ENCODE measurements around the gene CTNNBL1. TPM values are rescaled to one million over a fixed set of nuclear protein-coding genes. Genes with fewer than 3 reads are reported as not detected.

CTNNBL1 gene
- total and polyA plus RNA-seq, 2 experiments from 2014 or later = 27.6 to 55.0 TPM

DNA sequence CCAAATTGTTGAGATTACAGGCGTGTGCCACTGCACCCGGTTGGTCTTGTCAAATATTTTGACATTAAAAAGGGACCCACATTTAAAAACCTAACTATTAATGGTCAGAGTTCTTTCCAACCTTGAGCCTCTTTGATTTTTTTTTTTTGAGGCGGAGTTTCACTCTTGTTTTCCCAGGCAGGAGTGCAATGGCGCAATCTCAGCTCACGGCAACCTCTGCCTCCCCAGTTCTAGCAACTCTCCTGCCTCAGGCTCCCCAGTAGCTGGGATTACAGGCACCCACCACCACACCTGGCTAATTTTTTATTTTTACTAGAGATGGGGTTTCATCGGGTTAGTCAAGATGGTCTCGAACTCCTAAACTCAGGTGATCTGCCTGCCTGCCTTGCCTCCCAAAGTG lies 31.3 kb downstream of the CTNNBL1 start:
- Histone ChIP-seq H3K4me2 (no peak overlapping the region), H3K36me3 (replicated peaks; ENCODE audit: insufficient read depth, low read depth) (no peaks in the 10 kb centered on the region), H2AFZ (no peak overlapping the region), H3K79me2 (peaks cover 71% of the 10 kb centered on the region), H3K27me3 (no peaks in the 10 kb centered on the region), H3K9me3 (ENCODE audit: low read depth) (no peaks in the 10 kb centered on the region), H3K4me3 (no peak overlapping the region), H3K9me2 (replicated peaks; ENCODE audit: insufficient read depth) (no peaks in the 10 kb centered on the region), H3K27ac (no peak overlapping the region), H3K4me1 (ENCODE audit: insufficient read depth) (peaks cover 22% of the 10 kb centered on the region), H4K20me1 (ENCODE audit: insufficient read depth, poor library complexity, severe bottlenecking) (no peaks in the 10 kb centered on the region)
- WGBS (ENCODE audit: low lambda C conversion rate, missing lambda C conversion rate) = 93% methylated on average over 7 of the region's 7 CpGs
- TF ChIP-seq EZH2 (IDR thresholded peaks at IDR 0.05; ENCODE audit: borderline replicate concordance) (no peak), EZH2phosphoT487 (IDR thresholded peaks at IDR 0.05; ENCODE audit: low read depth, severe bottlenecking, unreplicated experiment) (no peak), CTCF (IDR thresholded peaks at IDR 0.05; ENCODE audit: poor library complexity) (no peak)
- no peak for DNase-seq (ENCODE audit: low spot score)

DNA sequence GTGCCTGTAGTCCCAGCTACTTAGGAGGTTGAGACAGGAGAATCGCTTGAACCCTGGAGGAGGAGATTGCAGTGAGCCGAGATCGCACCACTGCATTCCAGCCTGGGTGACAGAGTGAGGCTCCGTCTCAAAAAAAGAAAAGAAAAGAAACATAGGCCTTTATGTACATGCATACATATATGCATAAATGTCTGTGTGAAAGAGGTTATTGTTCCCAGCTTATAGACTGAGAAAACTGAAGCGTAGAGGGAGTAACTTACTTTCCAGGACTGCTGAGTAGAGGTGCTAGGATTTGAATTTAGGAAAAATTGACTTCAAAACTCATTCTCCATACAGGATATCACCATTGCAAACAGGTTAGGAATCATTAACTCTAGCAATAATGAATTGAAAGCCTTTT lies 32.0 kb downstream of the CTNNBL1 start:
- 84% methylated on average over 5 of the region's 5 CpGs for WGBS (ENCODE audit: low lambda C conversion rate, missing lambda C conversion rate)
- H3K9me3 ChIP-seq (ENCODE audit: low read depth) = no peaks in the 10 kb centered on the region
- peaks cover 22% of the 10 kb centered on the region for H3K4me1 ChIP-seq (ENCODE audit: insufficient read depth)
- no peaks in the 10 kb centered on the region for H4K20me1 ChIP-seq (ENCODE audit: insufficient read depth, poor library complexity, severe bottlenecking)
- no peak for DNase-seq (ENCODE audit: low spot score)
- peaks cover 70% of the 10 kb centered on the region for H3K79me2 ChIP-seq
- H3K27ac ChIP-seq = no peak overlapping the region
- TF ChIP-seq CTCF (IDR thresholded peaks at IDR 0.05; ENCODE audit: poor library complexity) (no peak), EZH2phosphoT487 (IDR thresholded peaks at IDR 0.05; ENCODE audit: low read depth, severe bottlenecking, unreplicated experiment) (no peak), EZH2 (IDR thresholded peaks at IDR 0.05; ENCODE audit: borderline replicate concordance) (no peak)
- H3K36me3 ChIP-seq (replicated peaks; ENCODE audit: insufficient read depth, low read depth) = no peaks in the 10 kb centered on the region
- H2AFZ ChIP-seq = no peak overlapping the region
- no peaks in the 10 kb centered on the region for H3K27me3 ChIP-seq
- no peak overlapping the region for H3K4me3 ChIP-seq
- H3K9me2 ChIP-seq (replicated peaks; ENCODE audit: insufficient read depth) = no peaks in the 10 kb centered on the region
- H3K4me2 ChIP-seq = no peak overlapping the region

DNA sequence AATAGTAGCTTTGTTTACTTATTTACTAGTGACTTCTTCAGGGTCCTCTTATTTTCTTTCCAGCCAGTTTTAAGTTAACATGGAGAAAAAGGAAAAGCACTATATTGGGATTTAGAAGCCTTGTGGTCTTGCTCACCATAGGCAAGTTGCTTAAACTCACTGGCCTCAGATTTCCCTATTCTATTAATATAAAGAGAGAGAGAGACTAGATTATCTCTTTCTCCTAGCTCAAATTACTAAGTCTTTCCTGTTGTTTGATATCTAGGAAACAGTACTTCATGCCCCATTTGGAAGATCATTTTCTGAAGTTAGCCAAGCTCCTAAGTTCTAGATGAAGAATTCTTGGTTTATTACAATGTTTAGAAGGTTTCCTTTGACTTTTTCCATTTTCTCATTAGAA lies 32.5 kb downstream of the CTNNBL1 start:
- Histone ChIP-seq H3K36me3 (replicated peaks; ENCODE audit: insufficient read depth, low read depth) (no peaks in the 10 kb centered on the region), H3K9me2 (replicated peaks; ENCODE audit: insufficient read depth) (no peaks in the 10 kb centered on the region), H3K27ac (no peak overlapping the region), H3K4me3 (no peak overlapping the region), H3K9me3 (ENCODE audit: low read depth) (no peaks in the 10 kb centered on the region), H3K79me2 (peaks cover 68% of the 10 kb centered on the region), H3K4me2 (no peak overlapping the region), H4K20me1 (ENCODE audit: insufficient read depth, poor library complexity, severe bottlenecking) (no peaks in the 10 kb centered on the region), H3K4me1 (ENCODE audit: insufficient read depth) (peaks cover 22% of the 10 kb centered on the region), H3K27me3 (no peaks in the 10 kb centered on the region), H2AFZ (no peak overlapping the region)
- TF ChIP-seq EZH2phosphoT487 (IDR thresholded peaks at IDR 0.05; ENCODE audit: low read depth, severe bottlenecking, unreplicated experiment) (no peak), EZH2 (IDR thresholded peaks at IDR 0.05; ENCODE audit: borderline replicate concordance) (no peak), CTCF (IDR thresholded peaks at IDR 0.05; ENCODE audit: poor library complexity) (no peak)
- no peak for DNase-seq (ENCODE audit: low spot score)

Data from hepatocyte (in vitro differentiated cells).